Measurements from ENCODE around the gene POC1A.

The POC1A gene

GRCh38 chr3:52198643-52199608, 44.7 kb upstream of the POC1A start:
- TF ChIP-seq MAX (IDR thresholded peaks at IDR 0.05): no peak
- no peak for TF ChIP-seq CREB1 (IDR thresholded peaks at IDR 0.05; ENCODE audit: low read depth)
- no peak for TF ChIP-seq RAD21 (IDR thresholded peaks at IDR 0.05; ENCODE audit: low read depth)

- TF ChIP-seq MAX (IDR thresholded peaks at IDR 0.05) (peak; percentile 56; the same call in 1 of the 2 replicates), RAD21 (IDR thresholded peaks at IDR 0.05; ENCODE audit: low read depth) (no peak), TAF1 (IDR thresholded peaks at IDR 0.05; ENCODE audit: low read depth) (peak; percentile 86), CEBPB (IDR thresholded peaks at IDR 0.05) (no peak), FOXM1 (IDR thresholded peaks at IDR 0.05; ENCODE audit: borderline replicate concordance, low read depth) (no peak)
Observed at GRCh38 chr3:52197842-52198625, 43.8 kb upstream of the POC1A start, which contains the start of gene ALAS1. Gene ALAS1, plus strand, starts transcription at chr3:52198160. Its CDS starts 1,082 bp downstream, at chr3:52199242.

GRCh38 chr3:52197499-52197841, 43.2 kb upstream of the POC1A start:
- no peak for TF ChIP-seq ZBTB7A (IDR thresholded peaks at IDR 0.05; ENCODE audit: low read depth)
- 0 out of 2 replicates have a peak, but pooled peaks have one; percentile 27 for TF ChIP-seq EGR1 (IDR thresholded peaks at IDR 0.05)

GRCh38 chr3:52196977-52197376, 42.8 kb upstream of the POC1A start:
- TF ChIP-seq YY1 (IDR thresholded peaks at IDR 0.05; ENCODE audit: low read depth) (no peak), MAX (IDR thresholded peaks at IDR 0.05) (no peak), TEAD4 (IDR thresholded peaks at IDR 0.05) (no peak), TCF12 (IDR thresholded peaks at IDR 0.05; ENCODE audit: low read depth) (no peak), ZBTB7A (IDR thresholded peaks at IDR 0.05; ENCODE audit: low read depth) (no peak), EGR1 (IDR thresholded peaks at IDR 0.05) (no peak), REST (IDR thresholded peaks at IDR 0.05; ENCODE audit: low read depth) (no peak), CREB1 (IDR thresholded peaks at IDR 0.05; ENCODE audit: low read depth) (no peak), CEBPB (IDR thresholded peaks at IDR 0.05) (no peak), TAF1 (IDR thresholded peaks at IDR 0.05; ENCODE audit: low read depth) (no peak), RAD21 (IDR thresholded peaks at IDR 0.05; ENCODE audit: low read depth) (no peak)

GRCh38 chr3:52195823-52196331, 41.7 kb upstream of the POC1A start:
- no peak for TF ChIP-seq EP300 (IDR thresholded peaks at IDR 0.05; ENCODE audit: borderline replicate concordance)
- TF ChIP-seq RAD21 (IDR thresholded peaks at IDR 0.05; ENCODE audit: low read depth): no peak
- TF ChIP-seq EGR1 (IDR thresholded peaks at IDR 0.05): no peak
- TF ChIP-seq TCF12 (IDR thresholded peaks at IDR 0.05; ENCODE audit: low read depth): no peak
- no peak for TF ChIP-seq CEBPB (IDR thresholded peaks at IDR 0.05)
- no peak for TF ChIP-seq CREB1 (IDR thresholded peaks at IDR 0.05; ENCODE audit: low read depth)
- no peak for TF ChIP-seq TAF1 (IDR thresholded peaks at IDR 0.05; ENCODE audit: low read depth)
- no peak for TF ChIP-seq USF1 (IDR thresholded peaks at IDR 0.05)
- no peak for TF ChIP-seq FOXM1 (IDR thresholded peaks at IDR 0.05; ENCODE audit: borderline replicate concordance, low read depth)
- no peak for TF ChIP-seq NFIC (IDR thresholded peaks at IDR 0.05)
- no peak for TF ChIP-seq TEAD4 (IDR thresholded peaks at IDR 0.05)
- TF ChIP-seq ZBTB7A (IDR thresholded peaks at IDR 0.05; ENCODE audit: low read depth): no peak
- TF ChIP-seq MAX (IDR thresholded peaks at IDR 0.05): no peak
- no peak for TF ChIP-seq YY1 (IDR thresholded peaks at IDR 0.05; ENCODE audit: low read depth)
- no peak for TF ChIP-seq REST (IDR thresholded peaks at IDR 0.05; ENCODE audit: low read depth)

Measured in Ishikawa (cell line).